NOMO-1 (cell line): ENCODE data around the gene NDUFB10.

ENCODE experiments used
- DNase-seq, 2 experiments: peaks; one replicate each; lab custom pipeline; 2025; ENCODE audit not compliant: unreplicated experiment in 2 of 2; lab: John Stamatoyannopoulos, UW

NDUFB10 gene

DNA sequence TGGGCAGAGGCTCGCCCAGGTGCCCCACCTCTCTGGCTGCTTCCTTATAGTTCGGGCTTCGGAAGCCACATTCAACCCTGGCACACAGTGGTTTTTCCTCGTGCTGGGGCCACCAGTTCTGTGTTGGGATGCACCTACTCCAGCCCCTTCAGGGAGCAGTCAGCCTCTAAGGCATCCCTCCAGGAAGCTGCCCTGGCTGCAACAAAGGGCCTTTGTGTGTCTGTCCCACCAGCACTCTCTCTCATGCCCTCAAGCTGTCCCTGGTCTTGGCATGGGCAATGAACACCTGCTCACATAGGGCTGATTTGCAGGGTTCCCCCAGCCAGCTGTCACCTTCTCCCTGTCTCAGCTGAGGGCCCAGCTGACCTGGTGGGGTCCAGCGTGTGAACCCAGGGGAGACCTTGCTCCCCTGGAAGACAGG, 22.7 kb downstream of the NDUFB10 start:
- no peak for DNase-seq

DNA sequence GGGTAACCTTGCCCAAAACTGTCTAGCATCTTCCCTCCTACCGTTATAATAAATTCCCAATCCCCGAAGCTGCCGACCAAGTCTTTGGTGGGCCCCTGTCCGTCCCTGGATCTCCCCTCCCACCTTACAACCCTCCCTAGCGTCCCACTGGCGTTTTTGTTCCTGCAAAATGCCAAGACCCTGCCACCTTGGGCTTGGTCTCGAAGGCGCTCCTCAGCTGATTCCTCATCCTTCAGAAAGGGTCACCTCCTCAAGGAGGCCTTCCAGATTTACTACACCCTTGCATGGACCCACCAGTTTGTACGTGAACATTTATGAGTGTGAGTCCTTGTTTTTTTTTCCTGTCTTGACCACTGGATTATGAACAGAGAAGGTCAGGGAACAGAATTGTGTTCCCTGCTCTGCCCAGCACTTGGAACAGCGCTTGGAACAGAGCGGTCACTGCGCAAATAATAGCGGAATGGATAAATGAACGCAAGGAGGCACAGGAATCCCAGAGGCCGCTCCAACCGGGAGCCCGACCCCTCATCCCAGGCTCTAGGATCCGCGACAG, 23.7 kb downstream of the NDUFB10 start:
- no peak for DNase-seq

DNA sequence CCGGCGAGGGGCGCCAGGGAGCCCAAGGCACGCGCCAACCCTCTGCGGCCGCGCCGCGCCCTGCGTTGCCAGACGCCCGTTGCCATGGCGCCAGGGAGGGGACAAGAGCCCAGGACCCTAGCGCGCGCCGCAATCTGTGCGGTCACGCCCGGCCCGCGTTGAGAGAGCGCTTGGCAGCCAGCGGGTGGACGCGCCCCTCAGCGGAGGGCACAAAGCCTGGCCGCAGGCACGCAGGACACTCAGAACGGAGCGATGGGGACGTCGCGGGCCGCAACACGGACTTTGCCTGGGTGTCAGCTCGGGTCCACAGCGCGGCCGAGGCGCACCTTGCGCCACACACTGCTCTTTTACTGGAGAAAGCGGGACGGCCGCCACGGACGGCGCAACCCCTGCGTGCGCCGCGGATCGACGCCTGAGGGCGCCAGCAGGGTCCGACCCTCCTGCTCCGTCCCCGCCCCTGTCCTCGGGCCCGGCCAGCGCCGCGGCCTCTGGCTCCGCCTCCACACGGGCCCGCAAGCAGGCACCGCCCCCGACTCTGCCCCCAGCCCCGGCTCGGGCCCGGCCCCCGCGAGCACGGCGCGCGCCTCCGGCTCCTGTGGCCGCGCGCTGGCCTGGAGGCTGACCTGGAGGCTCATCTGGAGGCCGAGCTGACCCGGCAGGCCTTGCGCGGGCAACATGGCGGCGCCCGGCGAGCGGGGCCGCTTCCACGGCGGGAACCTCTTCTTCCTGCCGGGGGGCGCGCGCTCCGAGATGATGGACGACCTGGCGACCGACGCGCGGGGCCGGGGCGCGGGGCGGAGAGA, 24.4 kb downstream of the NDUFB10 start, which contains the start of gene GFER:
Gene GFER (plus strand): TSS at position 650 of the 803 bp plus-strand sequence. CDS start 26 bp downstream, at position 676.
- peak; percentile 88 to 93 for DNase-seq

DNA sequence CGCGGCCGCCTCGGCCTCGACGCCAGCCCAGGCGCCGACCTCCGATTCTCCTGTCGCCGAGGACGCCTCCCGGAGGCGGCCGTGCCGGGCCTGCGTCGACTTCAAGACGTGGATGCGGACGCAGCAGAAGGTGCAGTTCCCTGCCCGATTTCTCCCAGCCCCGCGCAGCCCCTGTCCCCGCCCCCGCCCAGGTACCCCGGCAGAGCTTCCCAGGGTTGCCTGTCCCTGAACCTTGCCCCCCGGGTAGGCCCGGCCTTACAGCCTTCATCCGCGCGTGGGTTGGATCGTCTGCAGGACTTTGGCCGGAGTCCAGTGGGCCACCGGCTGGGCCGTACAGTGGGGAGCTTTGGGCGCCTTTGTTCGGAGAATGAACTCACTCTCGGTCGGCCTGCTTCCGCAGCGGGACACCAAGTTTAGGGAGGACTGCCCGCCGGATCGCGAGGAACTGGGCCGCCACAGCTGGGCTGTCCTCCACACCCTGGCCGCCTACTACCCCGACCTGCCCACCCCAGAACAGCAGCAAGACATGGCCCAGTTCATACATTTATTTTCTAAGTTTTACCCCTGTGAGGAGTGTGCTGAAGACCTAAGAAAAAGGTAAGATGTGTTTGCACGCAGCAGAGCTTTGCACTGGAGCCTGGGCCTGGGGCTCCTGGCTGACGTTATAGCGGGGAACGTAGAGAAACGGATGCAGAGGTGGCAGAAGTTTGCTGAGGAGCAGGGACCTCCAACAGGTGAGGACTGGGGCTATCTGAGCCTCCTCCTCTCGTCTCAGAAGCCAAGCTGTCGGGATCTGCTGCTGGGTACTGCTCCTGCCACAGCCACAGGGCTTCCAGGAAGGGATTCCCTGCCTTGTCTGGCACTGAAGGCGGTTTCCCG, 25.2 kb downstream of the NDUFB10 start:
- DNase-seq: no peak

DNA sequence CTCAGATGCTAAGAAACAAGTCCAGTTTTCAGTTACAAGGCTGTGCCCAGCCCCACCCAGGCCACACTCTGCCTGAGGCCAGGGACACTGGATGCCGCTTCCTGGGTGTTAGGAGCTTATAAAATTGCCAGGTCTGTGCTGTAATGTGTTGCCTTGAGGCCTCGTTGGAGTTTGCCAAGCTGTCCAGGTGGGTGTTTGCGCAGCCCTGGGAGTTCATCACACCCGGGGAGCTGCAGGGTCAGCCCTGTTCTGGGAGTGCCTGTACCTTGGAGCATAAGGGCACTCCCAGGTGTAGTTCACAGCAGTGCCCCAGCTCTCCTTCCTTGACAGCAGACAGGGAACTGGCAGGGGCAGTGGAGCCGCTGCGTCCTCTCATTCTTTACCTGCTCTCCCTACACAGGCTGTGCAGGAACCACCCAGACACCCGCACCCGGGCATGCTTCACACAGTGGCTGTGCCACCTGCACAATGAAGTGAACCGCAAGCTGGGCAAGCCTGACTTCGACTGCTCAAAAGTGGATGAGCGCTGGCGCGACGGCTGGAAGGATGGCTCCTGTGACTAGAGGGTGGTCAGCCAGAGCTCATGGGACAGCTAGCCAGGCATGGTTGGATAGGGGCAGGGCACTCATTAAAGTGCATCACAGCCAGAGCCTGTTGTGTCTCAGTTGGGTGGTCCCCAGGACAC, 26.3 kb downstream of the NDUFB10 start:
- no peak for DNase-seq

DNA sequence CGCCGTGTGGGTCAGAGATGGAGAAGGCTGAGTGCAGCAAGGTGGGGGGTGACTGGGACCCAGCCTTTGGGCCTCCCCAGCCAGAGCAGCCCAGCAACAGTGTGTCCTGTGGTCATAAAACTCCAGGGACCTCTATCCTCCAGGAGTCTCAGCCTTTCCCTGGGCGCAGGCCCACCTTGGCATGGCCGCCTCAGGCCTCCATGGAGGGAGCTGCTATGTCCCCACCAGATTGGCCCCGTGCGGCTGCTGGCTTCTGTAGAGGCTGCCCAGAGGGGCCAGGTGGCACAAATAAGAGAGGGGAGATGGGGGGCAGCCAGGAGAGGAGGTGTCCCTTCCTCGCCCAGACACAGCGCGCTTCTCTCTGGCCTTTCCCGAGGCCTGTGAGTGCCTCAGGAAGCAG, 27.9 kb downstream of the NDUFB10 start:
- DNase-seq: no peak

DNA sequence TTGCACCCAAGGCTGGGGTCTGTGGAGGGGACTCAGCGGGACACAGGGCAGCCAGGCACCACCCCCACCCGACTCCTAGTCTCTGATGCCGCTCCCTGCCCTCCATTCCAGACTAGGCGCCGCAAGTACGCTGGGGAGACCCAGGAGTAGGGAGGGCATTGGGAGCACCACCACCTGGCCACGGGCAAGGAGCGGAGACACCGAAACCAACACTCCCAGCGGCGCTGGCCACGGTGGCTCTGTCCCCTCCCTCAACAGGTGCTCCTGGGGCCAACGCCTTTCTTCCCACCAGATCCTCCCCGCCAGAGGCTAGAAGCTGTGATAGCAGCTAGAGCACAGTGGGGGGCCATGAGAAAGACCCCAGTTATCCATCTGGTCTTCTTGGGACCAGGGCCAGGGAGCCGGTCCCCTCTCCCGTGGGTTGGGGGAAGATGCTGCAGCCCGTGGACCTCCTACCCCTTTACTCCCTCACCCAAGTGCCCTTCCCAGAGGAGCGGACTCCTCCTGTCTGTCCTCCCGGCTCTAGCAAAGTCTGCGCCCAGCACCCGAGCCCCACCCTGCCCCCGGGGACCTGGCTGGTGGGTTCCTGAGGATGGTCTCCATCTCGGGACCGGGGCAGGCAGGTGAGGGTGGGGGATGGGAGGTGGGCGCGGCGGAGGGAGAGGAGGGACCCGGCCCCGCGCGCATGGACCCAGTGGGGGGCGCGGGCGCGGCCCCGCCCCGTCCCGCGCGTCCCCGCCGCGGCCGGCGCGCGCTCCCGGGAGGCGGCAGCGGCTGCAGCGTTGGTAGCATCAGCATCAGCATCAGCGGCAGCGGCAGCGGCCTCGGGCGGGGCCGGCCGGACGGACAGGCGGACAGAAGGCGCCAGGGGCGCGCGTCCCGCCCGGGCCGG, 30.1 kb downstream of the NDUFB10 start, which contains the start of gene SYNGR3:
Gene SYNGR3 (plus strand): TSS at position 762 of the 892 bp plus-strand sequence. CDS start 133 bp downstream, outside the sequence.
- DNase-seq: no peak

DNA sequence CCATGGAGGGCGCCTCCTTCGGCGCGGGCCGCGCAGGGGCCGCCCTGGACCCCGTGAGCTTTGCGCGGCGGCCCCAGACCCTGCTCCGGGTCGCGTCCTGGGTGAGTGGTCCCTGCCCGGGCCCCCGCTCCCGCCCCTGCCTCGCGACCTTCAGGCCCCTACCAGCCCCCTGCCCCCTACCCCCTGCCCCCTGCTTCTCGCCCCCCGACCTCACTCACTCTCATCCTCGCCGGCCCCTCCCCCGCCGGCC, 30.7 kb downstream of the NDUFB10 start:
- no peak for DNase-seq

DNA sequence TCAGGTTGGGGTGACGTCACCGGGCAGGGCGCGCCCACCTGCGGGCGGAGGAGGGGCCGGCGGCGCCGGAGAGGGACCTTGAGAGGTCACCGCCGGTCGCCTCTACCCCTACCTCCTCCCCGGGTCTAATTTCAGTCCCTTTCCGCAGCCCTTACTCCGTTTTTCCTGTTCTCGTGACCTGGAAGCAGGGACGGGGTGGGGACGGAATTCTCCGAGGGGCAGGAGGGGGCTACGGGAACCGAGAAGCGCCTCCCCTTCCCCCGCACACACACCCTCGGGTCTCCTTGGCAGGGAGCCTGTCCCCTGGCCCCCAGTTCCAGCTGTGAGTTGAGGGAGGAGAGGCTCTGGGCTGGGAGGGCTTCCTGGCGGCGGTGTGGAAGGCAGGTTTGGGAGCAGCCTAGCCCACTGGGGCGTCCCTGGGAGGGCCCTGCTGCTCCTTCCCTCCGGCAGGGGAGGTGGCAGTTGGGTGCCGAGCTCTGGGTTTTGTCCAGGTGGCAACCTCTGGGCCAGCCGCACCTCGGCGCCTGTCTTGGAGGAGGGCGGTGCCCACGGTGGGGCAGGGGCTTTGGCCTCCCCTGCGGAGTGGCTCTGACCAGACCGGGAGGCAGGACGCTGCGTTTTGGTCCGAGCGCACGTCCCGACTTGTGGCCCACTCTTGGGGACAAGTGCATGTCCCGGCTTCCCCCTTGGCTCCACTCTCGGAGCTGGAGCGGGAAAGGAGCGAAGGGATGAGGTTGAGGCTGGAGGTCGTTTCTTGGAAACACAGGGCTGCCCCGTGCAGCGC, 31.2 kb downstream of the NDUFB10 start:
- no peak for DNase-seq

DNA sequence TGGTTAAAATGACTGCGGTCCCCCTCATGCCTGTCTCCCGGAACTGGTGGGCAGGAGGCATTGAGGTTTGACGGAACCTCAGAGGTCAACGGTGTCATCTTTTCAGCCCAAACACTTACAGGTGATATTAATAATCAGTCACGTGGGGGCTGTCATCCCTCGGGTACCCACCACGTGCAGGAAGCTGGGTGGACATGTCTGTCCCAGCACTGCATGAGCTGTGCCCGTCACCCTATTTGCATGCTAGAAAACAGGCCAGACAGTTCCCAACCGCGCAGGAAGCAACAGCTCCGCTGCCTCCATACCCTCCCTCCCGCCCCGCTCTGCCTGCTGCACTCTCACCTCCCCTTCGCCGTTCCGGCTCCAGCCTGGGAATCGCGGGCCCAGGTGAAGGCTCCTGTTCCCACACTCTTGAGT, 31.8 kb downstream of the NDUFB10 start:
- no peak for DNase-seq

DNA sequence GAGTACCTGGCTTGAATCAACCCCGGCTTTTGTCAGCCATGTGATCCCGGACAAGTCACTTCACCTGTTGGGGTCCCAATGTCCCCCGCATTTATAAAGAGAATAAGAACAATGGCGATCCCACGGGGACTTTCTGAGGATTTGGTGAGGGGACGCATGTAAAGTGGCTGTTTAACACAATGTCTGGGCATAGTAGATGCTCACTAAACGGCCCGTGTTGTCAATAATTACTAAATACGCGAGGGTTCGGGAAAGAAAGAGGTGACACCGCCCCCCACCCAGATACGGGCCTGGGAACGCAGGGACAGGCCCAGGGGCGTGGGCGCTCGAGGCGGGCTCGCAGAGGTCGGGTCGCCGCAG, 32.2 kb downstream of the NDUFB10 start:
- DNase-seq: no peak

DNA sequence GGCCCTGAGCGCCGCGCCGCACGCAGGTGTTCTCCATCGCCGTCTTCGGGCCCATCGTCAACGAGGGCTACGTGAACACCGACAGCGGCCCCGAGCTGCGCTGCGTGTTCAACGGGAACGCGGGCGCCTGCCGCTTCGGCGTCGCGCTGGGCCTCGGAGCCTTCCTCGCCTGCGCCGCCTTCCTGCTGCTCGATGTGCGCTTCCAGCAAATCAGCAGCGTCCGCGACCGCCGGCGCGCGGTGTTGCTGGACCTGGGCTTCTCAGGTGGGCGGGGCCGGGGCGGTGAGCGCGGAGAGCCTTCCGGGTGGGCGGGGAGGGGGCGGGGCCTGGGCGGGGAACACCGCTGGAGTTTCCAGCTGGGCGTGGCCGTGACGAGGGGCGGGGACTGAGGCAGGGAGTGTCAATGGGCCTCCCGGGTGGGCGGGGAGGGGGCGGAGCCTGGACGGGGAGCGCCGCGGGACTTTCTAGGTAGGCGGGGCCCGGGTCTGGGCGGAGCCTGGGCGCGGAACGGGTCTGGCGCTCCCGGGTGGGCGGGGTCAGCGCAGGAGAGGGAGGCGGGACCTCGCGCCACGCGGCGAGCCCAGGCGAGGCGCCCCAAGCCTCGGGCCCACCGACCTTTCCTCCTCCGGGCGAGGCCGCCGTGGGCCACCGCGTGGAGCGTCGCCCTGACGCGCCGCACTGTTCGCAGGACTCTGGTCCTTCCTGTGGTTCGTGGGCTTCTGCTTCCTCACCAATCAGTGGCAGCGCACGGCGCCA, 32.8 kb downstream of the NDUFB10 start:
- peak; percentile 73 to 88 for DNase-seq

DNA sequence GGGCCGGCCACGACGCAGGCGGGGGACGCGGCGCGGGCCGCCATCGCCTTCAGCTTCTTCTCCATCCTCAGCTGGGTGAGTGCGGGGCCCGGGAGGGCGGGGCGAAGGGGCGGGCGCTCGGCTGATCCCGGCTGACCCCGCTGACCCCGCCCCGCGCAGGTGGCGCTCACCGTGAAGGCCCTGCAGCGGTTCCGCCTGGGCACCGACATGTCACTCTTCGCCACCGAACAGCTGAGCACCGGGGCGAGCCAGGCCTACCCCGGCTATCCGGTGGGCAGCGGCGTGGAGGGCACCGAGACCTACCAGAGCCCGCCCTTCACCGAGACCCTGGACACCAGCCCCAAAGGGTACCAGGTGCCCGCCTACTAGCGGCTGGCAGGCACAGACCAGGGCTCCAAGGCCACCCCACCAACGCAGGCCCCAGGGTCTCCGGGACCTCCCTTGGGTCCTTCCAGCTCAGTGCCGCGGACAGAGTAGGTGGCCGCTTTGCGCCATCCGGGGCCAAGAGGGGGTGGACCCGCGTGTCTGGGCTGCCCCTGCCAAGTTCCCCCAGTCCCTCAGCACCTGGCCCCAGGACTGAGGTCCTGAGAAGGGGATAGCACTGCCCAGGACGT, 33.5 kb downstream of the NDUFB10 start:
- DNase-seq: no peak

DNA sequence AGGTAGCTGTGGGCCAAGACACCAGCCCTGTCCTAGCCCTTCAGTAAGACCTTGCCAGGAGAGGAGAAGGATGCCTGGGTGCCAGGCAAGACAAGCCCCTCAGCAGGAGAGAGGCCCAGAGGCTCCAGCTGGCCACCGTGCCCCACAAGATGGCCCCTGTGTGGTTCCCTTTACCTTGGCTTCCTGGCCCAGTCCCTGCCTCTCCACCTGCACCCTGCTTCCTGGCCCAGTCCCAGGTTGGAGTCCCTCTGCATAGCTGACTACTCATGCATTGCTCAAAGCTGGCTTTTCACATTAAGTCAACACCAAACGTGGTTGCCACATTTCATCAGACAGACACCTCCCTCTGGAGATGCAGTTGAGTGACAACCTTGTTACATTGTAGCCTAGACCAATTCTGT, 34.4 kb downstream of the NDUFB10 start:
- DNase-seq: no peak

DNA sequence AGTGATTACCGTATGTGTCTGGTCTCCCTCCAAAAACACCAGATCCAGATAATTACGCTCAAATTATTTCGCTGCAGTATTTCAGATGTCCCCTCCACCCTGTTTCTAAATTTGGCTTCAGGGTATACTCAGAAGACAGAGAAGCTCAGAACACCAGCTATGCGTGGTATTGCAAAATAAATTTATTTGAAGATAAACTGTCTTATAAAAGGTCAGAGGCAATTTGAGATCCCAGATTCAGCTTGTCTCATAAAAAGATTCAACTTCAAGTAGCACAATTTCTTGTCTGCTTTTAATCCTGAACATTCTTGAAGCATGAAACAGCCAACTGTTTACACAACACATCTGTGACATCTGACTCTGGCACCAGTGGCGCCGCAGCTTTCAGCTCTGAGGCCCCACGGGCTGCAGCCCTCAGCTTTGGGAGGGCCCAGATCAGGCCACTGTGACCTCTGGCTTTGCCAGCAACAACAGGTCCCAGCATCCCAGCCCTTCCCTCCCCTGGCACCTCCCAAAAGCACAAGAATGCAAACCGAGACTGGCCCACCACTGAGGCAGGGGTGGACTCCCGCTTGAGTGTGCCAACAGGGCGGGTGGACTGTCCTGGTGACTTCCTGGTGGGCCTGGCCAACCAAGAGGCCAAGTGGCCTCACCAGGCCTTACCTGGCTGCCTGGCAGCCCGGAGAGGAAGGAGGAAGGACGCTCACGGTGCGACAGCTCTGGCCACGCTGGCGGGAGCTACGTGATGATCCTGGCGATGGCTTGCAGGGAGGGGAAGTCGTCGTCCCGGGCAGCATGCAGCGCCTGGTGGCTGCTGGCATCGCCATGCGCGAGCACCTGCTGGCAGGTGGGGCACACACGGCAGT, 38.4 kb downstream of the NDUFB10 start:
- no peak for DNase-seq

DNA sequence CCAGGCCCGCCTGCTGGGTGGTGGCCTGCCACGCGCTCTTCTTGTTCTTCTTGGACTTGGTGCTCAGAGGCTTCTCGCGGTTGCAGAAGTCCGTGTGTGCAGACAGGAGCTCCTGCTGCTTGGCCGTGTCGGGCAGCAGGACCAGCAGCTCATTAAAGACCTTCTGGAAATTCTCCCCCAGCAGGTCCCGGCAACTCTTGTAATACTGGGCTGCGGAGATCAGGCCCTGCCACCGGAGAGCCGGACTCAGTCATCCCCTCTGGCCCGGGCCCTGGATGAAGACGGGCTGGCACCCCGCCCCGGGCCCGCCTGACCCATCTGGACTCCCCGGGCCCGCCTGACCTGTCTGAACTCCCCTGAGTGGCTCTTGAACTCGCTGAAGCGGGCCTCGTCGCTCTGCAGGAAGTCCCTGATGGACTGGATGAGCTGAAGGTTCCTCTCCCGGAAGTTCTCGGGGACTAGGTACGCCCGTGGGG, 39.1 kb downstream of the NDUFB10 start:
- DNase-seq: no peak
